ENCODE measurements around the gene NFYC. TPM values are rescaled to one million over a fixed set of nuclear protein-coding genes. Genes with fewer than 3 reads are reported as not detected.

Gene NFYC
- total RNA-seq, 2 donors from 2014 or later, result 43.6 to 59.0 TPM

GRCh38 chr1:40709100-40709801 lies 17.7 kb downstream of the NFYC start:
- Histone ChIP-seq H3K27me3 (ENCODE audit: control insufficient read depth, insufficient read depth, low read length, poor library complexity, severe bottlenecking) (no peaks in the 10 kb centered on the region), H3K27ac (ENCODE audit: low read depth, low read length) (peak overlapping the region; percentile 93), H3K4me1 (ENCODE audit: control insufficient read depth, insufficient read depth, low read length) (peaks cover 17% of the 10 kb centered on the region), H3K9me3 (ENCODE audit: control insufficient read depth, low read length) (no peaks in the 10 kb centered on the region), H3K9ac (ENCODE audit: extremely low read depth, low read length, poor library complexity, severe bottlenecking) (peak overlapping the region; percentile 97), H3K4me3 (ENCODE audit: low read length) (peak overlapping the region; percentile 91), H3K36me3 (ENCODE audit: control insufficient read depth, insufficient read depth, low read length) (peaks cover 13% of the 10 kb centered on the region)
- H3K27ac Mint-ChIP-seq, result peak overlapping the region; percentile 100
- no peaks in the 10 kb centered on the region for H3K27me3 Mint-ChIP-seq (ENCODE audit: insufficient read depth)
- no peak for TF ChIP-seq CTCF (conservative IDR thresholded peaks at IDR 0.05)
- peaks cover 13% of the 10 kb centered on the region for H3K36me3 Mint-ChIP-seq (ENCODE audit: low read depth)
- peaks cover 39% of the 10 kb centered on the region for H3K4me1 Mint-ChIP-seq
- H3K4me3 Mint-ChIP-seq, result peak overlapping the region; percentile 94
- no peaks in the 10 kb centered on the region for H3K9me3 Mint-ChIP-seq
- DNase-seq, result peak; percentile 95
- 0 to 2% methylated on average over 9 to 10 of the region's 10 CpGs for WGBS, 2 experiments (ENCODE audit: insufficient coverage in 1 of 2, insufficient read length in 1 of 2)

- 0 to 13% methylated on average over 1 to 3 of the region's 3 CpGs for WGBS, 2 experiments (ENCODE audit: insufficient coverage in 1 of 2, insufficient read length in 1 of 2)
Measured at GRCh38 chr1:40709802-40710278, 18.3 kb downstream of the NFYC start.

More at GRCh38 chr1:40709802-40710278, 18.3 kb downstream of the NFYC start:
- Histone ChIP-seq H3K27me3 (ENCODE audit: control insufficient read depth, insufficient read depth, low read length, poor library complexity, severe bottlenecking) (no peaks in the 10 kb centered on the region), H3K27ac (ENCODE audit: low read depth, low read length) (peak overlapping the region; percentile 93), H3K9me3 (ENCODE audit: control insufficient read depth, low read length) (no peaks in the 10 kb centered on the region), H3K4me1 (ENCODE audit: control insufficient read depth, insufficient read depth, low read length) (peaks cover 12% of the 10 kb centered on the region), H3K36me3 (ENCODE audit: control insufficient read depth, insufficient read depth, low read length) (peaks cover 13% of the 10 kb centered on the region), H3K9ac (ENCODE audit: extremely low read depth, low read length, poor library complexity, severe bottlenecking) (peak overlapping the region; percentile 97), H3K4me3 (ENCODE audit: low read length) (peak overlapping the region; percentile 91)
- Mint-ChIP-seq H3K4me3 (peak overlapping the region; percentile 94), H3K27me3 (ENCODE audit: insufficient read depth) (no peaks in the 10 kb centered on the region), H3K9me3 (no peaks in the 10 kb centered on the region), H3K4me1 (peaks cover 33% of the 10 kb centered on the region), H3K36me3 (ENCODE audit: low read depth) (peaks cover 13% of the 10 kb centered on the region), H3K27ac (peak overlapping the region; percentile 100)
- no peak for DNase-seq
- TF ChIP-seq CTCF (conservative IDR thresholded peaks at IDR 0.05), result no peak
